SK-N-SH (cell line): Measurements from ENCODE around the gene COMMD6. TPM values are rescaled to one million over a fixed set of nuclear protein-coding genes. Genes with fewer than 3 reads are reported as not detected.

Experiments
- CTCF ChIA-PET: fragments of 300-600, 350-600 bp; formaldehyde crosslinking; extraction: SDS; loops from one replicate; lab custom pipeline; 2021; lab: Yijun Ruan, JAX
- POLR2A ChIA-PET: fragments of 350-600 bp; sonication (Branson Sonifier 250); formaldehyde crosslinking; extraction: SDS; loops from one replicate; lab custom pipeline; 2020; ENCODE audit warnings: antibody characterized with exemption, inconsistent platforms; lab: Yijun Ruan, JAX
- DNase-seq: peaks from one replicate; pipeline ENCODE4 v3.0.0; 2012
- H2AFZ ChIP-seq: fragments of 200-600 bp; sonication (generic); 2 replicates; pipeline ENCODE4 v1.8.1; 2016; ENCODE audit warnings: antibody characterized with exemption, mild to moderate bottlenecking, low read depth
- H3F3A ChIP-seq: fragments of 200-600 bp; sonication (generic); replicated peaks from 2 replicates; pipeline ENCODE3; 2016; ENCODE audit warnings: antibody characterized with exemption, mild to moderate bottlenecking; ENCODE audit not compliant: insufficient read depth
- H3K27ac ChIP-seq, 2 experiments: fragments of 200-500 bp in 1 of 2; fragments of 200-600 bp in 1 of 2; sonication (Bioruptor generic) in 1 of 2; sonication (generic), shearing (Covaris generic) in 1 of 2; 2 replicates each; pipeline versions ENCODE4 v1.5.1 to v1.6.1; 2014 to 2016; ENCODE audit warnings: low read depth in 2 of 2, inconsistent platforms in 1 of 2, low read length in 1 of 2, mild to moderate bottlenecking in 1 of 2, mixed read lengths in 1 of 2
- H3K27me3 ChIP-seq: fragments of 200-600 bp; sonication (generic), shearing (Covaris generic); 2 replicates; pipeline ENCODE4 v1.6.1; 2016; ENCODE audit warnings: mixed run types; ENCODE audit not compliant: insufficient read depth
- H3K36me3 ChIP-seq, 2 experiments: fragments of 200-500 bp in 1 of 2; fragments of 200-600 bp in 1 of 2; sonication (Bioruptor generic) in 1 of 2; sonication (generic) in 1 of 2; replicated peaks in 1 of 2; 2 replicates each; pipeline versions ENCODE3 to v1.5.1; 2014 to 2016; ENCODE audit warnings: low read length in 1 of 2, mild to moderate bottlenecking in 1 of 2; ENCODE audit not compliant: insufficient read depth in 2 of 2, control insufficient read depth in 1 of 2
- H3K4me1 ChIP-seq, 2 experiments: fragments of 200-500 bp in 1 of 2; fragments of 200-600 bp in 1 of 2; sonication (Bioruptor generic) in 1 of 2; sonication (generic), shearing (Covaris generic) in 1 of 2; 2 replicates each; pipeline versions ENCODE4 v1.5.1 to v1.6.1; 2014 to 2016; ENCODE audit warnings: low read depth in 1 of 2, low read length in 1 of 2, mixed run types in 1 of 2; ENCODE audit not compliant: insufficient read depth in 2 of 2, control insufficient read depth in 1 of 2
- H3K4me2 ChIP-seq: fragments of 200-600 bp; sonication (generic), shearing (Covaris generic); 2 replicates; pipeline ENCODE4 v1.6.1; 2017; ENCODE audit warnings: mixed run types
- H3K4me3 ChIP-seq, 2 experiments: fragments of 200-500 bp in 1 of 2; fragments of 200-600 bp in 1 of 2; sonication (Bioruptor generic) in 1 of 2; sonication (generic), shearing (Covaris generic) in 1 of 2; 2 replicates each; pipeline versions ENCODE4 v1.5.1 to v1.8.1; 2014 to 2016; ENCODE audit warnings: low read depth in 2 of 2, inconsistent platforms in 1 of 2, low read length in 1 of 2, mild to moderate bottlenecking in 1 of 2, mixed read lengths in 1 of 2, moderate library complexity in 1 of 2
- H3K79me2 ChIP-seq: fragments of 200-600 bp; sonication (generic); 2 replicates; pipeline ENCODE4 v1.8.1; 2017; ENCODE audit warnings: mild to moderate bottlenecking; ENCODE audit not compliant: insufficient read depth
- H3K9ac ChIP-seq: fragments of 200-600 bp; sonication (generic); 2 replicates; pipeline ENCODE4 v1.6.1; 2017; ENCODE audit warnings: mixed run types
- H3K9me2 ChIP-seq: fragments of 200-600 bp; sonication (generic); 2 replicates; pipeline ENCODE4 v1.6.1; 2017; ENCODE audit warnings: mixed run types
- H3K9me3 ChIP-seq: fragments of 200-600 bp; sonication (generic); 2 replicates; pipeline ENCODE4 v1.6.1; 2017; ENCODE audit warnings: mixed run types, mild to moderate bottlenecking, moderate library complexity
- H4K20me1 ChIP-seq: fragments of 200-600 bp; sonication (generic); 2 replicates; pipeline ENCODE4 v1.6.1; 2017; ENCODE audit warnings: mild to moderate bottlenecking, mixed run types; ENCODE audit not compliant: insufficient read depth
- CTCF ChIP-seq: fragments of 200-600 bp; sonication (generic); IDR thresholded peaks from 2 replicates; pipeline ENCODE4 v1.6.1; 2017; ENCODE audit warnings: antibody characterized with exemption, mild to moderate bottlenecking, moderate library complexity
- EP300 ChIP-seq, 2 experiments: IDR thresholded peaks; 2 replicates each; pipeline versions ENCODE4 v1.4.0 to v1.6.1; 2012; ENCODE audit warnings: borderline replicate concordance in 1 of 2, low read depth in 1 of 2, low read length in 1 of 2
- FOSL2 ChIP-seq: IDR thresholded peaks from 2 replicates; pipeline ENCODE4 v1.4.0; 2012; ENCODE audit warnings: low read depth, mild to moderate bottlenecking, moderate library complexity, borderline replicate concordance
- FOXJ3 ChIP-seq: sonication (generic); formaldehyde crosslinking; IDR thresholded peaks from 2 replicates; pipeline ENCODE4 v1.5.1; 2020; ENCODE audit warnings: mild to moderate bottlenecking, missing genetic modification reagents
- FOXM1 ChIP-seq: IDR thresholded peaks from 2 replicates; pipeline ENCODE4 v1.4.0; 2012; ENCODE audit warnings: low read depth, mild to moderate bottlenecking
- GABPA ChIP-seq: IDR thresholded peaks from 2 replicates; pipeline ENCODE4 v1.4.0; 2012; ENCODE audit warnings: low read depth, mild to moderate bottlenecking
- GATA2 ChIP-seq: sonication (generic); formaldehyde crosslinking; IDR thresholded peaks from 2 replicates; pipeline ENCODE4 v1.5.0; 2020; ENCODE audit warnings: mild to moderate bottlenecking, missing genetic modification reagents
- IRF3 ChIP-seq: fragments of 150-350 bp; IDR thresholded peaks from 2 replicates; pipeline ENCODE4 v1.6.1; 2016; ENCODE audit warnings: mild to moderate bottlenecking, low read depth, low read length
- MXI1 ChIP-seq: IDR thresholded peaks from 2 replicates; pipeline ENCODE4 v1.6.1; 2012; ENCODE audit warnings: mild to moderate bottlenecking, low read depth, low read length, improper control_type of control experiment
- NFIC ChIP-seq: IDR thresholded peaks from 2 replicates; pipeline ENCODE4 v1.4.0; 2012; ENCODE audit warnings: borderline replicate concordance
- NRF1 ChIP-seq: IDR thresholded peaks from 2 replicates; pipeline ENCODE4 v1.6.1; 2012; ENCODE audit warnings: low read depth, mild to moderate bottlenecking, low read length
- PBX3 ChIP-seq: IDR thresholded peaks from 2 replicates; pipeline ENCODE4; 2012
- POLR2AphosphoS5 ChIP-seq: IDR thresholded peaks from 2 replicates; pipeline ENCODE4 v1.6.1; 2012; ENCODE audit warnings: low read depth, low read length
- RAD21 ChIP-seq: IDR thresholded peaks from 2 replicates; pipeline ENCODE4 v1.6.1; 2012; ENCODE audit warnings: mild to moderate bottlenecking, low read length
- RCOR1 ChIP-seq: fragments of 150-350 bp; IDR thresholded peaks from 2 replicates; pipeline ENCODE4 v1.6.1; 2017; ENCODE audit warnings: antibody characterized with exemption, low read length
- RFX5 ChIP-seq: IDR thresholded peaks from 2 replicates; pipeline ENCODE4 v1.6.1; 2012; ENCODE audit warnings: mild to moderate bottlenecking, improper control_type of control experiment, low read length
- RXRA ChIP-seq: IDR thresholded peaks from 2 replicates; pipeline ENCODE4 v1.4.0; 2012; ENCODE audit warnings: low read depth, mild to moderate bottlenecking, borderline replicate concordance
- SMC3 ChIP-seq: IDR thresholded peaks from 2 replicates; pipeline ENCODE4 v1.6.1; 2012; ENCODE audit warnings: low read depth, low read length, improper control_type of control experiment
- TAF1 ChIP-seq: IDR thresholded peaks from 2 replicates; pipeline ENCODE4 v1.6.1; 2012; ENCODE audit warnings: low read depth, mild to moderate bottlenecking, low read length, moderate library complexity, borderline replicate concordance
- TCF12 ChIP-seq: IDR thresholded peaks from 2 replicates; pipeline ENCODE4 v1.4.0; 2012
- TEAD4 ChIP-seq: IDR thresholded peaks from 2 replicates; pipeline ENCODE4 v1.4.0; 2012; ENCODE audit warnings: mild to moderate bottlenecking, borderline replicate concordance; ENCODE audit not compliant: insufficient read depth
- USF1 ChIP-seq: IDR thresholded peaks from 2 replicates; pipeline ENCODE4 v1.4.0; 2012; ENCODE audit warnings: low read depth, borderline replicate concordance
- ZBTB33 ChIP-seq: IDR thresholded peaks from 2 replicates; pipeline ENCODE4 v1.4.0; 2012; ENCODE audit warnings: low read depth, borderline replicate concordance
- polyA plus RNA-seq, 3 experiments: library from polyadenylated mRNA; depleted of rRNA; stranded (reverse); fragments of >200 nt; gene quantifications; 2 replicates each; pipeline ENCODE4 v1.2.3, GENCODE V29; 2012

Gene COMMD6
- polyA plus RNA-seq, 1 of the 3 experiments (the other 2 are of a cell fraction): 76.9 TPM

GRCh38 chr13:75537401-75538365 lies at the start of gene COMMD6 (continued):
- TF ChIP-seq GATA2 (CRISPR knock-in tag): no peak
- TF ChIP-seq NFIC: no peak
- TF ChIP-seq FOXJ3 (CRISPR knock-in tag): no peak
- TF ChIP-seq MXI1: peak; percentile 94
- TF ChIP-seq PBX3: 0 out of 2 replicates have a peak, but pooled peaks have one; percentile 1
- TF ChIP-seq RFX5: no peak
- TF ChIP-seq SMC3: no peak; the same call in 1 of the 2 replicates
- peak; percentile 94 for TF ChIP-seq POLR2AphosphoS5
- peak; percentile 71 for TF ChIP-seq GABPA
- TF ChIP-seq RCOR1: no peak; the same call in none of the 2 replicates
- TF ChIP-seq RXRA: no peak
- TF ChIP-seq CTCF: no peak

GRCh38 chr13:75585153-75585552 lies 47.5 kb upstream of the COMMD6 start:
- Histone ChIP-seq H3K79me2 (no peaks in the 10 kb centered on the region), H3K4me2 (no peak overlapping the region), H3K27me3 (no peaks in the 10 kb centered on the region), H3K9me3 (peaks cover 14% of the 10 kb centered on the region), H3K27ac (no peak overlapping the region), H3K4me3 (no peak overlapping the region), H4K20me1 (no peaks in the 10 kb centered on the region), H3K9ac (no peak overlapping the region), H3K36me3 (peaks cover 29 to 36% of the 10 kb centered on the region in 2 experiments), H3F3A (peaks cover 11% of the 10 kb centered on the region), H3K9me2 (no peaks in the 10 kb centered on the region), H2AFZ (no peak overlapping the region), H3K4me1 (no peaks in the 10 kb centered on the region; a peak in 1 of 4 replicates)
- DNase-seq: no peak
- CTCF ChIA-PET: no interaction called here
- POLR2A ChIA-PET: no interaction called here
- TF ChIP-seq TEAD4 (no peak), TAF1 (no peak), EP300 (IDR thresholded peaks at IDR 0.05; ENCODE audit: borderline replicate concordance in 1 of 2, low read depth in 1 of 2, low read length in 1 of 2) (no peak), USF1 (no peak), NRF1 (no peak), IRF3 (no peak), PBX3 (no peak), ZBTB33 (no peak), GATA2 (CRISPR knock-in tag) (no peak), FOXM1 (no peak), FOSL2 (no peak), TCF12 (no peak), RAD21 (no peak)
